CD4-positive, alpha-beta T cell treated with Interleukin-17A for 1 hour (primary cell): ENCODE results near the gene OSM.
"Not testable (repeated sequence)": the region's sequence is repeated elsewhere in the genome, so short reads cannot be mapped to it uniquely, and the experiment has no call there.

Experiments used
- DNase-seq: peaks from one replicate; pipeline ENCODE4 v3.0.0-alpha.2; 2020

OSM gene

GRCh38 chr22:30224161-30224857 lies 42.3 kb downstream of the OSM start:
- no peak for DNase-seq

GRCh38 chr22:30223303-30223702 lies 43.3 kb downstream of the OSM start:
- no peak for DNase-seq

- DNase-seq: no peak
Observed at GRCh38 chr22:30222321-30222720, 44.3 kb downstream of the OSM start.

GRCh38 chr22:30221121-30221992 lies 45.3 kb downstream of the OSM start:
- DNase-seq: peak; percentile 79

- DNase-seq: no peak
Observed at GRCh38 chr22:30220338-30221012, 46.2 kb downstream of the OSM start.

GRCh38 chr22:30219668-30220278 lies 46.9 kb downstream of the OSM start:
- DNase-seq: no peak

GRCh38 chr22:30219049-30219654 lies 47.5 kb downstream of the OSM start:
- DNase-seq: no peak

GRCh38 chr22:30217698-30218560 lies 48.7 kb downstream of the OSM start:
- no peak for DNase-seq

GRCh38 chr22:30216710-30217109 lies 49.9 kb downstream of the OSM start:
- no peak for DNase-seq

GRCh38 chr22:30216272-30216671 lies 50.4 kb downstream of the OSM start:
- not testable (repeated sequence) for DNase-seq

GRCh38 chr22:30214703-30215407 lies 51.8 kb downstream of the OSM start:
- no peak for DNase-seq

GRCh38 chr22:30212996-30213441 lies 53.6 kb downstream of the OSM start:
- DNase-seq: no peak
